Activated CD4-positive, alpha-beta T cell treated with anti-CD3 and anti-CD28 coated beads, Interleukin-2, amount 10 ng/mL, durations not matched to agents 24 days and 14 days (primary cell): Measurements from ENCODE around the gene ARMC12. TPM values are rescaled to one million over a fixed set of nuclear protein-coding genes. Genes with fewer than 3 reads are reported as not detected.
A peak's percentile ranks its signal among the peaks of the same experiment; 100 is the strongest.
"Not testable (repeated sequence)": the region's sequence is repeated elsewhere in the genome, so short reads cannot be mapped to it uniquely, and the experiment has no call there.

ENCODE experiments used
- DNase-seq: peaks from one replicate; pipeline ENCODE4 v3.0.0; 2022
- H3K27ac Mint-ChIP-seq: one replicate; pipeline ENCODE4 v1.8.0; 2022; ENCODE audit warnings: mild to moderate bottlenecking, mixed read lengths
- H3K27me3 Mint-ChIP-seq: one replicate; pipeline ENCODE4 v1.8.0; 2022; ENCODE audit warnings: mixed read lengths
- H3K36me3 Mint-ChIP-seq: one replicate; pipeline ENCODE4 v1.8.0; 2022; ENCODE audit warnings: low read depth, mild to moderate bottlenecking, mixed read lengths
- H3K4me1 Mint-ChIP-seq: one replicate; pipeline ENCODE4 v1.8.0; 2021; ENCODE audit warnings: mixed read lengths
- H3K4me3 Mint-ChIP-seq: one replicate; pipeline ENCODE4 v1.8.0; 2022; ENCODE audit warnings: mild to moderate bottlenecking, moderate library complexity, mixed read lengths
- H3K9me3 Mint-ChIP-seq: one replicate; pipeline ENCODE4 v1.8.0; 2021; ENCODE audit warnings: mixed read lengths
- intact Hi-C: fragments of 100-400 bp; cut with micrococcal nuclease; formaldehyde crosslinking; loops from one replicate; pipeline ENCODE4 v1.15.1; 2023
- total RNA-seq: library from RNA; stranded (reverse); gene quantifications from 2 replicates; pipeline ENCODE4 v1.2.3, GENCODE V29; 2022

ARMC12 gene, protein sequence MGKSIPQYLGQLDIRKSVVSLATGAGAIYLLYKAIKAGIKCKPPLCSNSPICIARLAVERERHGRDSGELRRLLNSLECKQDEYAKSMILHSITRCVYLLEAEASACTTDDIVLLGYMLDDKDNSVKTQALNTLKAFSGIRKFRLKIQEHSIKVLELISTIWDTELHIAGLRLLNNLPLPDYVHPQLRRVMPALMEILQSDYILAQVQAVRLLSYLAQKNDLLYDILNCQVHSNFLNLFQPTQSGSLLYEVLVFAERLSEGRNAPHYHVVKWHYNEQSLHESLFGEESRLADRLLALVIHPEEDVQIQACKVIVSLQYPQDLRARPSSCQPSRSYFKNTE
- total RNA-seq = 0.58 and 0.64 TPM in 2 replicates

DNA sequence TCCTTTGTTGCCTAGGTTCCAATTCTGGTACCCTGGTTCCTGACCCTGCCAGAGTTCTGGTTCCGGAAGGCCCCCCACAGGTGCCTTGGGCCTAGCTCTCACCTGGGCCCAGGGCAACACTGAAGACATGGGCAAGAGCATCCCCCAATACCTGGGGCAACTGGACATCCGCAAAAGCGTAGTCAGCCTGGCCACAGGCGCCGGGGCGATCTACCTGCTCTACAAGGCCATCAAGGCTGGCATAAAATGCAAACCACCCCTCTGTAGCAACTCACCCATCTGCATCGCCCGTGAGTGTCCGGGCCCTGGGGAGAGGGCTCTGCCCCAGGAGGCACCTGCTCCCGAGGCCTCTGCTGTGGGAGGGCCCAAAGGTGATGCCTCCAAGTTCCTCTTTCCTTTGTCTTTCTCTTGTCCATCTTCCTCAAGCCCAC lies at the start of gene ARMC12:
Gene ARMC12 (plus strand): TSS at position 51 of the 431 bp plus-strand sequence. CDS start 77 bp downstream, at position 128.
- DNase-seq = no peak
- H3K9me3 Mint-ChIP-seq = no peaks in the 10 kb centered on the region
- H3K27me3 Mint-ChIP-seq = no peaks in the 10 kb centered on the region
- H3K27ac Mint-ChIP-seq = peak within 1 kb of the TSS; percentile 27
- no peak within 1 kb of the TSS for H3K4me3 Mint-ChIP-seq
- H3K36me3 Mint-ChIP-seq = no peaks in the 10 kb centered on the region
- intact Hi-C loops = loop anchor here (1.0 kb wide), 3 partner anchors 68 to 214 kb away; no protein-coding TSS in a partner anchor
- H3K4me1 Mint-ChIP-seq = peaks cover 29% of the 10 kb centered on the region

DNA sequence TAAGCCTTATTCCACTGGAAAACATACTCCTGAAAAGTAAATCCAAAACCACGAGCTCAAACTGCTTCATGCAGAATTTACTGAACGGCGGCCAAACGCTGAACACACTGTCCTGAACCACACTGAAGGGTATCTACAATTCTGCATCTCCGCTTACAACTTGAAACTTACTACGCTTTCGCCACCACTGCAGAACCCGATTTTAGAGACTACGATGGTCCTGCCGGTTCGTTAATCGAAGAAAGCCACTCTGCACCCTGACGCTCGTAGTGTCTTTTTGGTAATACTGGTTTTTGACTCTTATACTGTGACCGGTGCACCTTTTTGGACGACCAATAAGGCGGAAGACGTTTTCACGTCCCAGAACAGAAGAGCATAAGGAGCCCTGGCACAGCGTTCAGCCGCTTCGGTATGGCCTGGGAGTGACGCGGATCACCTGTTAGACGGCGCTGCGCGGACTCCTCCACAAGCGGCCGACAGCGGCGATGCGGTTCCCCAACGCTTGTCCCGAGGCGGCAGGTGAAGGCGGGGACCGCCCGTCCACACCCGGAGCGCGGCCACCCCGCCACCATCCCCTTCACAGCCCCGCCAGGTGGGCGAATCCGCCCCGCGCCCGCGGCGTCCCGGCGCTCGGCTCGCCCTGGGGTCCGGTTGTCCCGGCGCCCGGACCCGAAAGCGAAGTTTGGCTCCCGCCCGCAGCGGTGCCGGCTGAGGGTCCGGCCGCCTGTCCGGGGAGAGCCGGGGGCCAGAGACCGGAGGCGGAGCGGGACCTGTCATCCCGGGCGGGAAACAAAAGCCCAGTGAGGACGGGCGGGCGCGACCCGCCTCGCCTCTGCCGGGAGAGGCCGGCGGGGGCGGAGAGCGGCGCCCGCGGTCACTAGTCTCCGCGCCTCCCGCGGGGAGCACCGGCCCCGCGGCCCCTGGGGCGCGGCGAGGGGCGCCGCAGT lies 48.9 kb upstream of the ARMC12 start:
- Mint-ChIP-seq H3K4me1 (peaks cover 17% of the 10 kb centered on the region), H3K27me3 (no peaks in the 10 kb centered on the region), H3K4me3 (peak overlapping the region; percentile 93), H3K36me3 (peaks cover 2% of the 10 kb centered on the region), H3K9me3 (no peaks in the 10 kb centered on the region), H3K27ac (peak overlapping the region; percentile 92)
- intact Hi-C loops = loop anchor here (1.0 to 5.0 kb wide), 7 partner anchors 19 to 105 kb away; no protein-coding TSS in a partner anchor
- peak; percentile 89 for DNase-seq

DNA sequence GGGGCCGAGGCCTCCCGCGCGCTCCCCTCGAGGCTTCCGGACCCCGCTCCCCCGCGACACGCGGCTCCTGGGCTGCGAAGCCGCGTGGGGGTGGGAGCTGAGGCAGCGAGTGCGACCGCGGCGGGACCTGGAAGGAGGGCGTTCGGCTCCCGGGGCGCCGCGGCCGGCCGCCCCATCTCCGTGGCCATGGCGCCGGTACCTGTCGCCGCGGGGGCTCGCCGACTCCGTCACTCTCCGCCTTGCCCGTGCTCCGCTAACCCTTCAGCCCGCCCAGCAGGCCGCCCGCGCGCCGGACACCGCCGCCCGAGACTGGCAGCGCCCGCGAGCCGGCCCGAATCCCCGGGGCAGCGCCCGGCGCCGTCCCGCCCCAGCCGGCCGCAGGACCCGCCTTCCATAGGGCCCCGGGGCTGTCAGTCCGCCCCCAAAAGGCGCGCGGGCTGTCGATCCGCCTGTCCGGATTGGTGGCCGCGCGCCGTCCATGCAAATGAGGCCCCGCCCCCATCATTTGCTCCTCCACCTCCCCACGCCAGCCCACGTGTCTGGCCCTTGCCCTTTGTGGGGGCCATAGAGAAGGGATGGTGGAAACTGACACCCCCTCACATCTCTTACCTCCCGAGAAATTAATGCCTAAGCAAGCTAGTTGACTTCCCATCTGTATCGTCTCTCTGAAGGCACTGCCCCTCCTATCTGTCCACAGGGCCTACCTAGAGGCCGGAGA lies 48.1 kb upstream of the ARMC12 start, which contains the start of gene FKBP5:
Gene FKBP5 (minus strand): TSS at position 311 of the 718 bp plus-strand sequence. CDS start 46,091 bp downstream, outside the sequence.
- H3K27ac Mint-ChIP-seq = peak within 1 kb of the TSS; percentile 92
- DNase-seq = peak; percentile 97
- no peaks in the 10 kb centered on the region for H3K36me3 Mint-ChIP-seq
- peak within 1 kb of the TSS; percentile 93 for H3K4me3 Mint-ChIP-seq
- H3K27me3 Mint-ChIP-seq = no peaks in the 10 kb centered on the region
- no peaks in the 10 kb centered on the region for H3K9me3 Mint-ChIP-seq
- H3K4me1 Mint-ChIP-seq = peaks cover 15% of the 10 kb centered on the region
- intact Hi-C loops = loop anchor here (2.0 to 5.0 kb wide), 4 partner anchors 22 to 86 kb away; no protein-coding TSS in a partner anchor

DNA sequence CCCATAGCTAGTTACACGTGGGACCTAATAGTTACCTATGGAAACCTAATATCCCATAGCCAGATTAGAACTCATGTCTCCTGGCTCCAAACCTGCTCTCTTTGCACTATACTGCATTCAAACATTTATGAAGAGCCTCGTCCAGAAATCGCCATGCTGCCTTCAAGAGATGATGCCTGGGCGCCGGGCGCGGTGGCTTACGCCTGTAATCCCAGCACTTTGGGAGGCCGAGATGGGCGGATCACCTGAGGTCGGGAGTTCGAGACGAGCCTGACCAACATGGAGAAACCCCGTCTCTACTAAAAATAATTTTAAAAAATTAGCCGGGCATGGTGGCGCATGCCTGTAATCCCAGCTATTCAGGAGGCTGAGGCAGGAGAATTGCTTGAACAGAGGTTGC lies 46.8 kb upstream of the ARMC12 start:
- H3K36me3 Mint-ChIP-seq, H3K27me3 Mint-ChIP-seq, H3K4me3 Mint-ChIP-seq, intact Hi-C loops, H3K27ac Mint-ChIP-seq, DNase-seq, H3K9me3 Mint-ChIP-seq: not testable (repeated sequence)
- peaks cover 18% of the 10 kb centered on the region for H3K4me1 Mint-ChIP-seq

DNA sequence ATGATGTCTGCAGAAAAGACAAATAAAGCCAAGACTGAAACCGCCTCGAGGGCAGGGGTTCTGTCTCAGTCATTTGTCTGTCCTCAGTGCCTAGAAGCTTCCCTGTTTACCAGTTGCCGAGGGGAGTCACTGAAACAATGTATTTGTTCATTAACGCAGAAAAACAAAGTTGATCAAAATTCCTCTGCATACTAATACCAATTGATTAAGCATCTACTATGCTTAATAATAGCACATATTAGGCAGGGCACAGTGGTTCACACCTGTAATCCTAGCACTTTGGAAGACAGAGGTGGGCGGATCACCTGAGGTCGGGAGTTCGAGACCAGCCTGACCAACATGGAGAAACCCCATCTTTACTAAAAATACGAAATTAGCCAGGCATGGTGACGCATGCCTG lies 46.3 kb upstream of the ARMC12 start:
- Mint-ChIP-seq H3K27me3 (no peaks in the 10 kb centered on the region), H3K36me3 (no peaks in the 10 kb centered on the region), H3K9me3 (peaks cover 4% of the 10 kb centered on the region), H3K4me3 (no peak overlapping the region), H3K4me1 (peaks cover 18% of the 10 kb centered on the region), H3K27ac (no peak overlapping the region)
- intact Hi-C loops = no loop called here
- no peak for DNase-seq

DNA sequence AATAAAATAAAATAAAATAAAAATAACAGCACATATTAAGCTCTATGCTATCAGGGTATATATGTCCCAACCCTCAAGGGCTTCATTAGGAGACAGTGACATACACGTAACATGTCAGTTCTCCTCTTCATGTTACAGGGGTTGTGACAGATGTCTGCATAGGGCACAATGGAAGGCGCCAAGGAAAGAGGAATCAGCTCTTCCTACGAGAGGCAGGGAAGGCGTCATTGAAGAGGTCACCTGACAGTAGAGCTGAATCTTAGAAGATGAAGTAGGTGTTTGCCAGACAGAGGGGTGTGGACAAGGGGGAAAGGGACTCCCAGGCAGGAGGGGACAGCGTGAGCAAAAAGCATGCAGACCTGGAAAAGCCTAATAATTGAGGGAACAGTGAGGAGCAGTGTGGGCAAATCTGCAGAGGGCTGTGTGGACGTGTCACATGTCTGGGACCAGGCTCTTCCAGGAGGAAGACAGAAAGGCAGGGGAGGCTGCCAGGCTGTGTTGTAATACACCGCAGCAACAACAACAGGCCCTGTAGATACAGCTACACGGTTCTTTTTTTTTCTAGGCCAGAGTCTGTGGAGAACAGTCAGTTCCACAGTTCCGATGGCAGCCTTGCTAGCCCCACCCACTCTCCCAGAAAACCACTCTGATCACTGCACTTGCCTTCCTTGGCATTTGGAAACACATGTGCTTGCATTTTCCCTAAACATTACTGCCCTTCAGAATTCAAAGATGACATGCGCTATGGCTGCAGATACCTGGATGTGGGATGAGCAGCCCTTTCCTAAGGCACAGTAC lies 45.6 kb upstream of the ARMC12 start:
- intact Hi-C loops = no loop called here
- Mint-ChIP-seq H3K36me3 (no peaks in the 10 kb centered on the region), H3K4me3 (no peak overlapping the region), H3K9me3 (peaks cover 4% of the 10 kb centered on the region), H3K27me3 (no peaks in the 10 kb centered on the region), H3K4me1 (peaks cover 18% of the 10 kb centered on the region), H3K27ac (no peak overlapping the region)
- no peak for DNase-seq

DNA sequence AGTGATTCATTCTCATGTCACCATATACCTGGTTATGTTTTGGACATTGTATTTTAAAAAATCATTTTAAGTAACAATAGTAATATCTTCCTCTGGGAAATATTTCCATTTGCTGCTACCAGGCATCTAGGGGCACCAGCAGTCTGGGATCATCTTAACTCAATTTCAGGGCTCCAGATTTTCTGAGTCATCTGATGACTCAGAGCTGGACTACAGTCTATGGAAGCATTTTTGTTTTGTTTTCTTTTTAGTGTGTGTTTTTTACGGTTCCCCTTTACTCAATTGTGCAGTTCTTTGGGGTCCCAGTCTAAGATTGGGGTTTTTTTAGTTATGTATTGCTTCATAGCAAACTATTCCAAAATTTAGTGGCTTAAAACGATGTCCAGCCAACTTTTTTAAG lies 42.4 kb upstream of the ARMC12 start:
- Mint-ChIP-seq H3K4me1 (peaks cover 8% of the 10 kb centered on the region), H3K36me3 (no peaks in the 10 kb centered on the region), H3K27ac (no peak overlapping the region), H3K4me3 (no peak overlapping the region), H3K9me3 (peaks cover 4% of the 10 kb centered on the region), H3K27me3 (no peaks in the 10 kb centered on the region)
- intact Hi-C loops = no loop called here
- DNase-seq = no peak

DNA sequence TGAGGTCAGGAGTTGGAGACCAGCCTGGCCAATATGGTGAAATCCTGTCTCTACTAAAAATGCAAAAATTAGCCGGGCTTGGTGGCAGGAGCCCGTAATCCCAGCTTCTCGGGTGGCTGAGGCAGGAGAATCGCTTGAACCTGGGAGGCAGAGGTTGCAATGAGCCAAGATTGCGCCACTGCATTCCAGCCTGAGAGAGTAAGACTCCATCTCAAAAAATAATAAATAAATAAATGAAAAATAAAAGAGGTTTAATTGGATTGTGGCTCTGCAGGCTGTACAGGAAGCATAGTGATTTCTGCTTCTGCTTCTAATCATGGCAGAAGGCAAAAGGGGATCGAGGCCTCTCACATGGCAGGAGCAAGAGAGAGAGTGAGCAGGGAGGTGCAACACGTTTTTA lies 38.4 kb upstream of the ARMC12 start:
- H3K4me3 Mint-ChIP-seq, H3K9me3 Mint-ChIP-seq, H3K27me3 Mint-ChIP-seq, H3K27ac Mint-ChIP-seq, H3K36me3 Mint-ChIP-seq, DNase-seq, H3K4me1 Mint-ChIP-seq, intact Hi-C loops: not testable (repeated sequence)

DNA sequence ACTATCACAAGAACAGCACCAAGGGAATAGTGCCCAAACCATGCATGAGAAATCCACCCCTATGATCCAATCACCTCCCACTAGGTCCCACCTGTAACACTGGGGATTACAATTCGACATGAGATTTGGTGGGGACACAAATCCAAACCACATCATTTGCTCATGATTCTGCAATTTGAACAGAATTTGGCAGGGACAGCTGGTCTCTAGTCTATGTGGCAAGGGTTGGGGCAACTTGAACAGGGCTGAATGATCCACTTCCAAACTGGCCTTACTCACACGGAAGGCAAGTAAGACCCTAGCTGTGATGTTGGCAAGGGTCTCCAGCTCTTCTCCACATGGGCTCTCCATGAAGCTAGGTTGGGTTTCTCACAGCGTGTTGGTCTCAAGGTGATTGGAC lies 38.0 kb upstream of the ARMC12 start:
- H3K36me3 Mint-ChIP-seq = no peaks in the 10 kb centered on the region
- no peaks in the 10 kb centered on the region for H3K27me3 Mint-ChIP-seq
- intact Hi-C loops = no loop called here
- H3K4me3 Mint-ChIP-seq = no peak overlapping the region
- H3K27ac Mint-ChIP-seq = no peak overlapping the region
- peaks cover 4% of the 10 kb centered on the region for H3K9me3 Mint-ChIP-seq
- DNase-seq = no peak
- peaks cover 6% of the 10 kb centered on the region for H3K4me1 Mint-ChIP-seq

DNA sequence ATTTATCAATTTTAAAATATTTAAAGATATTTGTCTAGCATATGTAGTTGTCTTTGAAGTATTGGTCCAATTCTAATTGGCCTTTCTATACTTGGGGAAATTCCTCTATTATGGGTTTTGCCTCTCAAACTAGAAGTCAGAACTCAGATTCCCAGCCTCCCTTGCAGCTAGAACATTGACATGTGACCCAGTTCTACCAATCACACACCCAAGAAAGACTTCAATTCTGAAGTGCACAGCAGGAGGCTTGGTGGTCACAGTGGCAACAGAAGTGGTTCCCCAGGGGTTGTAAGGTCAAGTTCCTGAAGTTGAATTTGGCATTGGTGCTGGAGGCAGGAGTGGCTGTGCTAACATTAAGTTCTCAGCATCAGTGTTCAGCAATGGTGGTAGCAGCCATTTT lies 33.3 kb upstream of the ARMC12 start:
- H3K9me3 Mint-ChIP-seq = no peaks in the 10 kb centered on the region
- intact Hi-C loops = no loop called here
- peaks cover 9% of the 10 kb centered on the region for H3K4me1 Mint-ChIP-seq
- no peak overlapping the region for H3K4me3 Mint-ChIP-seq
- no peak overlapping the region for H3K27ac Mint-ChIP-seq
- no peak for DNase-seq
- H3K36me3 Mint-ChIP-seq = peaks cover under 1% of the 10 kb centered on the region
- no peaks in the 10 kb centered on the region for H3K27me3 Mint-ChIP-seq

DNA sequence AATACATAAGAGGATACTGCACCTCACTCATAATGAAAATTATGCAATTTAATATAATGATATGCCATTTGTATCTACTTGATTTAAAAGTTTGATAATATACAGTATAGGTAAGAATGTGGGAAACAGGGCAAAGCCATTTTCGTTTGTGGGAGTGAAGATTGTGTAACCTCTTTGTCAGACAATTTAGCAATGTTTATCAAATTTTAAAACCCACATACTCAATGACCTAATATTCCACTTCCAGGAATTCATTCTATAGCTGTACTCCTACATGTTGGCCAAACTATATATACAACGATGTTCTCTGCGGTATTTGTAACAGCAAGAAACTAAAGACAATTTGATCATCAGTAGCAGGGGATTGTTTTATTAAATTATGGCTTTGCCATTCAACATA lies 30.4 kb upstream of the ARMC12 start:
- Mint-ChIP-seq H3K4me1 (peaks cover 19% of the 10 kb centered on the region), H3K4me3 (no peak overlapping the region), H3K27ac (no peak overlapping the region), H3K36me3 (peaks cover 4% of the 10 kb centered on the region), H3K27me3 (no peaks in the 10 kb centered on the region), H3K9me3 (peaks cover 4% of the 10 kb centered on the region)
- intact Hi-C loops = no loop called here
- DNase-seq = no peak

DNA sequence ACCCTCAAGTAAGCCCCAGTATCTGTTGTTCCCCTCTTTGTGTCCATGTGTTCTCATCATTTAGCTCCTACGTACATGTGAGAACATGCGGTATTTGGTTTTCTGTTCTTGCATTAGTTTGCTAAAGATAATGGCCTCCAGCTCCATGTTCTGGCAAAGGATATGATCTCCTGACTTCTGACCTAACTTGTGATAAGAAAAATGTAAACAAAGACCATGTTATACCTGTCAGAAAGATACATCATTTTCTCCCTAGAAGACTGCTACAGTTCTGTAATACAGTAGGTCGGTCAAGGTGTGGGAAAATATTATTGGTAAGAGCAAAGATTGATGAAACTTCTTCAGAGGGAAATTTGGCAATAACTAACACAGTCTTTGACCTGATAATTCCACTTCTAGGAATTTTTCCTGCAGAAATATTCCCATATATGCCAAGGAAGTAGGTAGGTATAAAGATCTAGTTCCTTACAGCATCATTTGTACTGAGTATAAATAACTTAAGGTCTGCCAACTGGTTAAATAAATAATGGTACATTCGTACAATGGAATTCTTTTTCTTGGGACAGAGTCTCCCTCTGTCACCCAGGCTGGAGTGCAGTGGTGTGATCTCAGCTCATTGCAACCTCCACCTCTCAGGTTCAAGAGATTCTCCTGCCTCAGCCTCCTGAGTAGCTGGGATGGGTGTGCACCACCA lies 29.0 kb upstream of the ARMC12 start:
- Mint-ChIP-seq H3K4me1 (peaks cover 19% of the 10 kb centered on the region), H3K27me3 (no peaks in the 10 kb centered on the region), H3K36me3 (peaks cover 4% of the 10 kb centered on the region), H3K9me3 (peaks cover 4% of the 10 kb centered on the region), H3K4me3 (no peak overlapping the region), H3K27ac (peak overlapping the region; percentile 3)
- DNase-seq = no peak
- intact Hi-C loops = no loop called here
